Measurements from ENCODE around the gene ANKRD66.
"Not testable (repeated sequence)": the region's sequence is repeated elsewhere in the genome, so short reads cannot be mapped to it uniquely, and the experiment has no call there.

ANKRD66 gene

DNA sequence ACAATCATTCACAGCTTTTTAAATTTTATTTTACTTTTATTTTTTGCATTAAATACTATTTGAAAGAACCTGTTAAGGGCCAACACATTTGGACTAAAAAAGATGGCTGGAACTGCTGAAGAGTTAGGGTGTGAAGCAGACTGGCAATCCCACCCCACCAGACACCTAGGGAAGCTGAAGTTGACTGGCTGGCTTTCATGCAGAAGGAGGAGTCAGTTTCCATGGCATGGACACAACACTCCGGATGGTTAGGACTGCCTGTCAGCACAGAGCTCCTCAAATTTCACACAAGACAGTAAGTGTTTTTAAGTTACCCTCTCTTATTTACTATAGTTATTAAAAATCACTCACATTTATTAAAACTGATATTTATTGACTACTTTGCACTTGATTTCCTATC, at the start of gene ANKRD66:
TSS of gene ANKRD66 (plus strand) at position 238 of the 400 bp plus-strand sequence. CDS start 5,016 bp downstream, outside the sequence.
- no peak for DNase-seq

DNA sequence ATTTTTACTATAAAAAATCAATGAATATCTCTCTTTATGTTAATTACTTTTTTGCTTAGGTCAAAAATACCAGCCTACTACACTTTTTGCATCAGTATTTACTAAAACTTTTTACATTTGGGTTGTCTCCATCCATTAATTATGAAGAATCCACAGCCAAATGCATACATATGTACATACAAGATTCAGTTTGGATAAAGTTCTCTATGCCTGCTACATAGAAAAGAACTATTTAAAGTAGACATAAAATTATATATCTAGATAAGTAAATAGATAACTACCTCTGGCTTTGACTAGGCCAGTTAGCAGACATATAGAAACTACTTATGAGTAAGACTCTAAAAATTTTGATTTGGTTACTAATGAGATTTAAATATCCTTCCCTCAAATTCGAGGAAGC, 46.8 kb upstream of the ANKRD66 start:
- no peak for DNase-seq

DNA sequence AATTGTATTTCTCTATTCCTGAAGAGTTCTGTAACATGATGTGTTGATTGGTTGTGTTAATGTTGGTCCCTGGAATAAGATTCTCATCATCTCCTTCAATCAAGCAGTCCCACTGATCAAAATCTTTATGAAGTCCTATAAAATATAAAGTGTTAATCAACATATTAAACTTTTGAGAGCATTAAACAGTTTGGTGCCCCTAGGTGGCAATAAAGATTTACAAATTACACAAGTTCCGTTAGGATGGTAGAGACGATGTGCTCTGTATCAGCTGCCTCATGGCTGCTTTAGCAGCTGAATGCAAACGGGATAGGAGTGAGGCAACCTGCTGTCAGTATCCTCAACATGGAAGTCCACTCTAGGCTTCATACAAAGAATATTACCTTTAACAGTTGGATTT, 42.2 kb upstream of the ANKRD66 start:
- no peak for DNase-seq

DNA sequence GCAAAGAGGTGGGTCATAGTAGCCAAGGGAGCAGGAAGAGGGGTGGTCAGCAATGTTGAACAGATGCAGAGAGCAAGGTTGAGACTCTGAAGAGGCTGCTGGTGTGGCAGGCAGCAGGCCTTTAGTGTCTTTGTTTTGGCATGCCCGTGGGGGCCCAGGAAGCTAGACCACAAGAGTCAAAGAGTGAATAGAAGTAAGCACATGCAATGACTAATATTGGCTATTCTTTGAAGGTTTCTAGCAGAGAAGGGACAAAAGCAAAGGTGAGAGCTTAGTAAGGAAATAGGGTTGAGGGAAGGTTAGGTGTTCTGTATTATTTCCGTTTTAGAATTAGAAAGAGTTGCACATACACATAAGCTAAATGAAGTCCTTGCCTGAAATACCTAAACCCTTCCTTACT, 40.3 kb upstream of the ANKRD66 start:
- no peak for DNase-seq

DNA sequence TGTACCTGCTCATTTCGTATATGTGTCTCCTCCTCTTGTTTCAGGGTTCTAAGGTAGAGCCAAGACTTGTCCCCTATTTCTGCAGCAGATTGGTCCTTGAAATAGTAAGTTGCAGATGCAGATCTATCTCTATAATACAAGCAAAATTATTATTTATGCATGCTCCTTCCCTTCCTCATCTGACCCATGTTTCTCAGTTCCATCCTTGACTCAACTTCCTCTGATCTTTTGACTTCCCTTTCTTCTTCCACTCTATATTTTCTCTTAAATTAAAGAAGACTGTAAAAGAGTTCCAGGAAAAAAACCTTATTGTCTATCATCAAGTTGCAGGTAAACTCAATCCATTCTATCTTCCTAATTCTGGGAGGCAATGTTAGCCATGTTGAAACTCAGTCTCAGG, 35.2 kb upstream of the ANKRD66 start:
- no peak for DNase-seq

DNA sequence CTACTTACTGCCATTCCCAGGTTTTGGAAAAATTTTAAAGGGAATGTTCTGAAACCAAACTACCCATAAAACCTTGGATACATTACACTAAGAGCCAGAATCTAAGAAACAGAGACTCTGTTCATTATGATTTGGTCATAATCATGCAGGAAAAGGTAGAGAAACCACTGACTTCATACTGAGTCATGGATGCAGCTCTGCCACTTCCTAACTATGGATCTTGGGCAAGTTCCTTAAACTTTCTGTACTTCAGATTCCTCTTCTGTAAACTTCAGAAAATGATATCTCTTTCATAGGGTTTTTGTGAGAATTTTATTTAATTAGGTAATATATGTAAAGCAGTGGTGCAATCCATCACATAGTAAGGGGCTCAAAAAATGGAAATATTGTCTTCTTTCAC, 31.6 kb upstream of the ANKRD66 start:
- DNase-seq: no peak

DNA sequence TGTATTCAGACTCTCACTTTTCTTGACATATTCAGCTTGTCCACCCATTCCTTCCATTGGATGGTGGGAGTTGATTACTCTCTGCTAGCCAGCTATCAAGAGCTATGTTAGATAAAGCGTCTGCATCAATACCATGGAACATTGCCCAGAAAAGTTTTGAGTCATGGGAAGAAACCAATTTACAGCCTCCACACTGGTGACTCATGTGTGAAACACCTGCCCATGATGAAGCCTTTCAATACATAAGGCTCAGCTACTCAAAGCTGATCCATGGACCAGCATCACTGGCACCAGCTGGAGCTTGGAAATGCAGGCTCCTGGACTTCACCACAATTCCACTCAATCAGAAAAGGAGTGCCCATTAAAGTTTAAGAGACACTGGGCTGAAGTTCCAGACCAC, 27.6 kb upstream of the ANKRD66 start:
- DNase-seq: no peak

DNA sequence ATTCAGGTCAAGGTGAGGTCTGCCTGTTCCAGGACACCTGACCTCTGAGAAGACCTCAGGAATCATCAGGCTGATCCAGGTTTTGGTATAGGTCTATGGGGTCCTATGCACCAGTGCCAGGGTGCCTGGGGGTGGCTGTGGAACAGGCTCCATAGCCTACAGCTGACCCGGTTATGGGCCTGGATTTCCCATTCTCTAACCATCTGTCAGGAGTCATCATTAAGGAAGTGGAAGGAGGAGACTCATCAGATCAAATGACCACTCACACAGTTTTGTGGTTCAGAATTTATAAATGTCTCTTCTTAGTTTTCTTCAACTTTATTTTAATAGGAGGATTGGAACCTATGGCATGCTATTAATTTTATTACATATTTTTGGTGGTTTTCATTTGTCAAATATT, 26.3 kb upstream of the ANKRD66 start:
- no peak for DNase-seq

DNA sequence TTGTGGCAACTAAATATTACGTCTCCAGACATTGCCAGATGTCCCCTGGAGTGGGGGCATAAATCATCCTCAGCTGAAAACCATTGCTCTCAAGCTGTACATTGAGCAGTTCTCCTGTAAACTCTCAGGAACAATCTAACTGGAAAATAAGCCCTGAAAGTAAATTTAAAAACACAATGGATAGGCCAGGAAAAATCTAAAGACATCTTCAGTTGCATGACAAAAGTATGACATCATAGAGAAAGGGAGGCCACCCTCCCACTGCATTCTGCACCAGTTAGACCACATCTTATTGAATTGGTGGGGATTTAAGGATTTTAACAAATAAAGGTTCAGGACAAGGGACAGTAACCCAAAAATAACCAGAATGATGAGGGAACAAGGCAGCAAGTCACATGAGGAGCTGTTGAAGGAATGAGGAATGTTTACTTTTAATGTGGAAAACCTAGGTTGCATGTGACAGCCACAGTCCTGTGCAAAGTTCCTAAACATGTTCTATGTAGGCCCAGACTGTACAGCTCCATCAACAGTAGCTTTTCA, 16.9 kb upstream of the ANKRD66 start:
- DNase-seq: no peak

DNA sequence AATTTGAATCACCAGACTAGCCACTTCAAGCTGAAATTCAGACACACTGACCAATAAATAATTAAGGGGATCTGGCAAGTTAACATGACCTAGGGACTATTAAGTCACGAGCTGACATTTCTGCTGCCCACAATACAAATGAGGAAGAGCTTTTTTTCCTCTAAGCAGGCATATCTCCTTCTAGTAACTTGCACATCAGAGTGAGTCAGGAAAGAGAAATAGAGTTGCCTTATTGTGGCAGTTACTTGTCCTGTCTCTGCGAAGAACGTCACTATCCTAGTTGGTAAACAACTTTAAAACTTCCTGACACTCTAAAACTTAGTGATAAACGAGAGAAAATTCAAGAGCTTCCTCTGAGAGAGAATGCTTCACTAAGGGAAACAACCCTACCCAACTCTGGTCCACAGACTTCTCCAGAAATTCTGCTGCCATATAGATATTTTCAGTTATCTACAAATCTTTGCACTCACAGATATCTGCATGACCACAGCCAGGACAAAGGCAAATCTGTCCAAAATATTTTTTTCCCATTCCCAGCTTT, 15.7 kb upstream of the ANKRD66 start:
- DNase-seq: no peak

DNA sequence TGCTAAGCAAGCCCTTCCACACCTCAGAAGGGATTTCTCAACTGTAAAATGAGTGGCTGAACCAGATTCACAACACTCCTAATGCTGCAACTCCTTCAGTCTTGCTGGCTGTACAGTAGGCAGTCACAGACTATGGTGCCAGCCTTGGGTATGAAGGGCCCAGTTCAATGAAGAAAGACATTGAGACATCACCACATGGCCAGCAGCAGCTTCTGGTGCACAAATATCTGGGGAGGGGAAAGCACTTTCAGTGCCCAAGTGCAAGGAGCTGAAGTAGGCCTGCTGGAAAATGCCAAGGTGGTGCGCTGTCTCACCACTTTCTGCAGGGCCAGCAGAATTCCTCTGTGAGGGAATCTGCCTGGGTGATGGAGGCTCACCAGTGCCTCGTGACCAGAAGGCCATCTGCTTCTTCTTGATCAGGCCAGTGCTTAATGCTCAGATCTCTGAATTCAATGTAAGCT, 13.4 kb upstream of the ANKRD66 start:
- DNase-seq: no peak

DNA sequence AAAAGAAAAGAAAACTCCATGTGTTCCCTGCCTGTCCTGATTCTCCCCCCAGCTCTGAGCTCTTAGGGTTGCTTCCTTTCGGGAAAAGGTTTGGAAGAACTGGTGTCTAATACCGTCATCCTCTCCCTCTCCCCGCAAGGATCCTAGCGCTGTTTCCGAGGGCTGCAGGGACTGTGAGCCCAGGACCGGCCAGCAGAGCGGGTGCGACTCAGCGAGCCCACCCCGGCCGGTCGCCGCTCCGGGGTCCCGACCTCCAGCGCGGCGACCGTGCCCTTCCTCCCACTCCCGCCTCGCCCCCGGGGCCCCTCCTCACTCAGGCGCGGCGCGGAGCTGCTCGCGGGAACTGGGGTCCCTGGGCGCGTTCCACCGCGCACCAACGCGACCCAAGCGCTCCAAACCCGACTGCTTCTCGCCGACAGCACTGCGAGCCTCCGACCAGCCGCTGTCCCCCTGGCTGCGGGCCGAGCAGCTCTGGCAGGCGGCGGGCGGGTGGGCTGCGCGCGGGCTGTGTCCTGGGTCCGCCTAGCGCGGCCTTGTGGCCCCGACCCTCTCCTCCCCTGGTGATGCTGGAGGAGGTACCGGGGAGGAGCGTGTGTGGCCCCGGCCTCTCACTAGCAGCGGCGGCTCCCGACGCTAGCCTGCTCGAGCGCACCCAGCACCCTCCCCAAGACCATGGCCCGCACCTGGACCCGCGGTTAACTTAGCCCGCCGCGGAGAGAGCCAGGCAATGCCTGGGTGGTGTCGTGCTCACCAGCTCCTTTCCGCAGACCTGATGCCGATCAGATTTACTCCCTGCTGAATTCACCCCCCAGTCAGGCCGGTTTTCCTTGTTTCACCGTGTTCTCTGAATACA, 11.6 kb upstream of the ANKRD66 start, which contains the start of gene PLA2G7:
TSS of gene PLA2G7 (minus strand) at position 509 of the 853 bp plus-strand sequence. CDS start 12,484 bp downstream, outside the sequence.
- DNase-seq: no peak

DNA sequence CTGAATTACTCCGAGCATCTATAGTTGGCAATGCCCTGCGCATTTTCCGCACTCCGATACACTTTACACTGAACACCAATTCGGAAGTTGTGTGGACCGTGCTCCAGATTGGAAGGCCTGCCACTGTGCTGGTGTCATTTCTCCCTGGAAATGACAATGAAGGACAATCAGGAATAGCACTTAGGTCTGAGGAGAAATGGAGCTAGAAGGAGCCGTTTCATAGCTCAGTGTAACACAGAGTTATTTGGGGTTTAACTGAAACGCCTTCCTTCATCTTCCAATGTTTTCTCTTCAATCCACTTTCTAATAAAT, 11.1 kb upstream of the ANKRD66 start:
- DNase-seq: no peak

DNA sequence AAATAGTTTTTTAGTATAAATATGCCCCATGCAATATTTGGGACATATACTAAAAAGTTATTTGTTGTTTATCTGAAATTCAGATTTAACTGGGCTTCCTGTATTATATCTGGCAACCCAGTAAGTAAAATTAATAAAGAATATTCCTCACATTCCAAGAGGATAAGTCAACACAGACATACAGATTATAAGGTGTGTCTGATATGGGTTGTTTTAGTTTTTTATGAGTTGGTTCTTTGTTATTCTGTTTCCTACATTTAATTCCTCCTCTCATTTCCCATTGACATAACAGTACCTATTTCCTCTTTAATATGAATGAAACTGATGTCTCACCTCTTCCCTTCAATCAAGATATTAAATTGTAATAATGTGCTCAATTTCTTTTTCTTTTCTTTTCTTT, 9.8 kb upstream of the ANKRD66 start:
- no peak for DNase-seq

DNA sequence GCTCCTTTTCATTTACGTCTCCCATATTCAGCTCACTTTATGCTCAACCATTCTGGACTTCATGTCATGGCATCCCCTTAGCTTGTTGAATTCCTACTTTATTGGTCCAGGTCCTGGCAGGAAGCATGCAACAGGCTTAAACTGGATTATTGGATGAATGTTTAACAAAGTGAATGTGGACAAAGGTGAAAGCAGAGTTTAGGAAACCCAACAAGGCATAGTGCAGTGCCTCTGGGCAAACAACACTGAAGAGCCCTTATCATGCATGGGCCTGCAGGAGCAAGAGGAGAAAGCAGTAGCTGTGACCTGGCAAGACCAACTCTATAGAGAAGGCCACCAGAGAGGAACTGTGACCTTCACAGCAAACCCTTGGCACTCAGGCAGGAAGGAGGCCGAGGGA, 5.3 kb upstream of the ANKRD66 start:
- DNase-seq: no peak

DNA sequence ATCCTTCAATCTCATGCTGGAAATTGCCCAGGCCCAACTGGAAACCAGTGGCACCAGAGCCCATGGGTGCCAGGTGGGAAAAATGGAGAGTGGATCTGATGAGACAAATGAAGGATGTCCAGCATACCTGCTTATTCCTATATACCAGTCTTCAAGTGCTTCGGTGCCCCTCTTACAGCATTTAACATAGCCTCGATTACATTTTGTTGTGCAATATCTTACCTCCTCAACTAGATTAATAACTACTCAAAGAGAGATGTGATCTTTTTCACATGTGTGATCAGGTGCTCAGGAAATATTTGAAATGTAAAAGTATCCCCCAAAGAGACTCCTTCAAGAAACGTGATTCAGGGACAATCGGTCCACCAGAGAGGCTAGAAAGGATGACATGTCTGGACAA, 4.8 kb upstream of the ANKRD66 start:
- DNase-seq: no peak

DNA sequence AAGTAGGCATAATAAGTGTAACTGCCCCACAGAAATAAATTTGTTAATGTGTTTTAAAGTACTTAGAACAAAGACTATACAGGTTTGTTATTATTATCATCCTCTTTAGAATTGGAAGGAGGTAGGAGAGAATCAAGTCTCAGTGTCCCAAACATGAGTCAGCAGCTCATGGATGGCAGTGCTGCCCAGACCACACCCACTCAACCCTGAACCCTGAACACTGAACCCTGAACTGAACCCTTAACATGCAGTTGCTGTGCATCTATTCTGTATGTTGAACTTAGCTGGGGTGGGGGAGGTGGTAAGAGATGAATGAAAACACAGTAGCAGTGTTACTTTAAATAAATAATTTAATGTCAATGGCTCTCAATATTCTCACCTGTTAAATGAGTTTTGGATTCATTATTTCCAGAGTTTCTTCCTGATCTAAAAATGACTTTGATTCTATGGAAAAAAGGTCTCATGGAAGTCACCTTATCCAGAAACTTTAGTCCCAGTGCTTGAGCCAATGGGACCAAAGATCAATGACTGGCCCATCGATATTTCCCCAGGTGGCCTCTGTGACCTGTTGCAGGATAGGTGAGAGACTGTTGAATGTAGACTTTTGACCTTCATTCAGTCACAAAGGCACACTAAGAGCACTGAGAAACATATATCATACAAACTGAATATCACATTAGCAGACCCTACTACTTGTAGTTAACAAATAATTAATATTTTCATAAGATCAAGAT, 3.1 kb upstream of the ANKRD66 start:
- DNase-seq: no peak

DNA sequence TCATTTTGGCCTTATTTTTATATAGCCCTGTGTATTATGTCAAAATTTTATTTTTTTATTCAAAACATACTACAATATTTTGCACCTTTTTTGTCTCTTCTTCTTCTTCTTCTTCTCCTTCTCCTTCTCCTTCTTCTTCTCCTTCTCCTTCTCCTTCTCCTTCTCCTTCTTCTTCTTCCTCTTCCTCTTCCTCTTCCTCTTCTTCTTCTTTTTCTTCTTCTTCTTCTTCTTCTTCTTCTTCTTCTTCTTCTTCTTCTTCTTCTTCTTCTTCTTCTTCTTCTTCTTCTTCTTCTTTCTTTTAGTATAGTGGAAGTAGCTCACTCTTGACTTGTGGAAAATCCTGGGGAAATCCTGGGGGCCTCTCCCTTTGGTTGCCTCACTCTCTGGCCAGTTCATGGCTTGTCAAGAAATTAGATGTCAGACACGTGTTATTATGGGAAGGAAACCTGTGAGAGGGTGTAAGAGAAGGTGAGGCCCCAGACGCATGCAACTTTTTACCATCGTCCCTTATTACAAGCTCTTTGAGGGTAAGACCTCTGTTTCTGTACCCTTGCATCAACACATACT, 2.5 kb upstream of the ANKRD66 start:
- not testable (repeated sequence) for DNase-seq

DNA sequence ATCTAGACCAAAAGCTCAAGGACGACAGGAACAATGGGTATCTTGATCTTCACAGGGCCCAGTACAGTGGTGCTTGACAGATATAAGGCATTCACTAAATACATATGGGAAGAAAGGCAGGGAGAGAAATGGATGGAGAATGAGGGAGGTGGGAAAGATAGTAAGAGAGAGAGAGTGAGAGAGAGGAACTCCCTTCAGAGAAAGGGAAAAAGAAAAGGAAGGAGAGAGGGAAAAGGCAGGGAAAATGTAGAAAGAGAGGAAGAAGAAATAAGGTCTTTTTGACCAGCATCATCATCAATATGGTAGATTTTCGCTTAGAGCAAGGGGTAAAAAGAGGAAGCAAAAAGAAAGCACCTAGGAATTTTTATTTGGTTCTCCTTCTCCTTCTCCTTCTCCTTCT, 760 bp upstream of the ANKRD66 start:
- no peak for DNase-seq

DNA sequence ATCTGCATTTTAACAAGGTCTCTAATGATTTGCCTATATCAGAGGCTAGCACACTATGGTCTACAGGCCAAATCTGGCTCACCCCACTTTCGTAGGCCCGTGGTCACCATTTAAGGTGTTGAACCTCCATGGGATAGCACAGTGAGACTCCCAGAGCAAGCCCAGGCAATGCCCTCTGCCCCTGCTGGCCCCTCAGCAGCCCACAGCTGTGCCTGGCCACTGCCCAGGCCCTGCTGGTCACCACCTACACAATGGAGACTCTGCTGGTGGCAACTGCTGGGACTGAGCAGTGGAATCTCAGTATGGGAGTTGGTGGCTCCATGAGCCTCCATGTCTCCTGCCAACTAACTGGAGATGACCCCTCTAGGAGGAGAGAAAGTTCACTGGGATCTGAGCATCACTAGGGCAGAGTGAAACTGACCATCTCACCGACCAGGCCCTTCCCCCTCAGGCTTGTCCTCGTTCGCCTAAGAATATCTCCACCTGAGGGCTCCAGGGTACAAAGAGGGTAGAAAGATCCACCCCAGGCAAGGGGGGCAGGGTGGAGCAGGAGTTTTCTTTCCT, 2.3 kb downstream of the ANKRD66 start:
- DNase-seq: no peak

DNA sequence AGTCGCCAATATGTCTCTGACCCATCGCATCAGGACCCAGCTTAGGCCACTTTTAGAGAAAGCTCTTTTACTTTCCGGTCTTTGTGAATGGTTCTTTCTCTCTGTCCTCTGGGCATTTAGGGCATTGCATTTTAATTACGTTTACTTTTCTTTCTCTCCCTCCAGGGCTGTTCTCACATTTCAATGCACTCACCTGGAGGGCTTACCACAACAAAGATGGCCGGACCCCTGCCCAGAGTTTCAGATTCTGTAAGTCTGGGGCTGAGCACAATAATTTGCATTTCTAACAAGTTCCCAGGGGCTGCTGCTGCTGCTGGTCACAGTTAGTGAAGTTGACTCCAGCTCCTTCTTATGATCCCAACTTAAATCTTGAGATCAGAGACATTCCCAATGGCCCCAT, 3.0 kb downstream of the ANKRD66 start:
- DNase-seq: no peak

DNA sequence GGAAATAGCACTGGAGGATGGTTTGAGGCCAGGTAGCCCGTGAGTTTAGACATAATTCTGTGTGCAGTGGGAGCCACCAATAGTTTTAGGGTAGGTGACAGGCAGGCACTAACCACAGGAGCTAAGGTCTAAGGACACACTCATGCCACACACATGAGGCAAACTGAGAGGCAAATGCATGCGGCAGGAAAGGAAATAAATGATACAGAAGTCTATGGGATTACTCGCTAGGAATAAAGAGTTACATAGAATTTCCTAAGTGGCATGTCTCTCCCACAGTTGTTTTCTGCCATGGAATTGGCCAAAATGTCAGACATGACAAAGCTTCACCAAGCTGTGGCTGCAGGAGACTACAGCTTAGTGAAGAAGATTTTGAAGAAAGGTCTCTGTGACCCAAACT, 4.9 kb downstream of the ANKRD66 start:
- DNase-seq: no peak

DNA sequence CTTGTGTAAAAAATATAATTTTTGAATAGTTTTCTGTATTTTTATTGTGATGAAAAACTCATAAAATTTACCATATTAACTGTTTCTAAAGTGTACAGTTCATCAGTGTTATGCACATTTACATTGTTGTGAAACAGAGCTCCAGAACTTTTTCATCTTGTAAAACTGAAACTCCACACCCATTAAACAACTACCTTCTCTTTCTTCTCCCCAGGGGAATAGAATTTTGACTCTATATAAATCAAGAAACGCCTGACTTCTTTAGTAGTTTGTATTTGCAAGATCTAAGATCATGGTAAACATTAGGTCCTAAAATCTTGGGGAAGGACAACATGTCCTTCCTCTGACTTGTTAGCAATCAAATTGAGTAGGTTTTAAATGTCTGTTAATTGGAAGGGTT, 9.1 kb downstream of the ANKRD66 start:
- DNase-seq: no peak
